MCF 10A (cell line): ENCODE results near the gene TRIM8. TPM values are rescaled to one million over a fixed set of nuclear protein-coding genes. Genes with fewer than 3 reads are reported as not detected.

ENCODE experiments used
- BruUV-seq: library from RNA; stranded (reverse); fragments of 400-500 nt; replicated peaks from 2 replicates; lab custom pipeline; 2021; lab: Mats Ljungman, UMichigan
- CTCF ChIA-PET: fragments of 300-600 bp; sonication (Branson Sonifier 250); formaldehyde crosslinking; extraction: SDS; loops from one replicate; lab custom pipeline; 2021; ENCODE audit warnings: antibody characterized with exemption, inconsistent platforms; lab: Yijun Ruan, JAX
- POLR2A ChIA-PET: fragments of 300-600, 350-650 bp; sonication (Branson Sonifier 250); formaldehyde crosslinking; extraction: SDS; loops from one replicate; lab custom pipeline; 2020; ENCODE audit warnings: antibody characterized with exemption, inconsistent platforms; lab: Yijun Ruan, JAX
- DNase-seq: peaks from one replicate; pipeline ENCODE4 v3.0.0-alpha.2; 2018; ENCODE audit not compliant: unreplicated experiment
- H3K27ac Mint-ChIP-seq: one replicate; pipeline ENCODE4 v1.8.0; 2022; ENCODE audit warnings: mild to moderate bottlenecking, low read depth, mixed read lengths; ENCODE audit not compliant: unreplicated experiment
- H3K27me3 Mint-ChIP-seq: one replicate; pipeline ENCODE4 v1.8.0; 2022; ENCODE audit warnings: mixed read lengths; ENCODE audit not compliant: insufficient read depth, unreplicated experiment
- H3K36me3 Mint-ChIP-seq: one replicate; pipeline ENCODE4 v1.8.0; 2022; ENCODE audit warnings: mild to moderate bottlenecking, moderate library complexity, mixed read lengths; ENCODE audit not compliant: insufficient read depth, unreplicated experiment
- H3K4me1 Mint-ChIP-seq: one replicate; pipeline ENCODE4 v1.8.0; 2022; ENCODE audit warnings: mixed read lengths; ENCODE audit not compliant: insufficient read depth, unreplicated experiment
- H3K4me3 Mint-ChIP-seq: one replicate; pipeline ENCODE4 v1.8.0; 2022; ENCODE audit warnings: mild to moderate bottlenecking, moderate library complexity, mixed read lengths; ENCODE audit not compliant: unreplicated experiment
- H3K9me3 Mint-ChIP-seq: one replicate; pipeline ENCODE4 v1.8.0; 2022; ENCODE audit warnings: mixed read lengths; ENCODE audit not compliant: unreplicated experiment
- intact Hi-C: fragments of 100-400 bp; cut with micrococcal nuclease; formaldehyde crosslinking; loops from 2 replicates; pipeline ENCODE4 v1.14.1; 2022
- total RNA-seq: library from RNA; stranded (reverse); gene quantifications from 2 replicates; pipeline ENCODE4 v1.2.3, GENCODE V29; 2022
- TF ChIP-seq, protein P1 (sequence below): fragments of 200-600 bp; IDR thresholded peaks from one replicate; pipeline ENCODE4 v1.8.0; 2022; ENCODE audit warnings: antibody characterized with exemption, mild to moderate bottlenecking; ENCODE audit not compliant: unreplicated experiment

TRIM8 gene
- total RNA-seq, 1 experiment from 2014 or later = 78.1 TPM

DNA sequence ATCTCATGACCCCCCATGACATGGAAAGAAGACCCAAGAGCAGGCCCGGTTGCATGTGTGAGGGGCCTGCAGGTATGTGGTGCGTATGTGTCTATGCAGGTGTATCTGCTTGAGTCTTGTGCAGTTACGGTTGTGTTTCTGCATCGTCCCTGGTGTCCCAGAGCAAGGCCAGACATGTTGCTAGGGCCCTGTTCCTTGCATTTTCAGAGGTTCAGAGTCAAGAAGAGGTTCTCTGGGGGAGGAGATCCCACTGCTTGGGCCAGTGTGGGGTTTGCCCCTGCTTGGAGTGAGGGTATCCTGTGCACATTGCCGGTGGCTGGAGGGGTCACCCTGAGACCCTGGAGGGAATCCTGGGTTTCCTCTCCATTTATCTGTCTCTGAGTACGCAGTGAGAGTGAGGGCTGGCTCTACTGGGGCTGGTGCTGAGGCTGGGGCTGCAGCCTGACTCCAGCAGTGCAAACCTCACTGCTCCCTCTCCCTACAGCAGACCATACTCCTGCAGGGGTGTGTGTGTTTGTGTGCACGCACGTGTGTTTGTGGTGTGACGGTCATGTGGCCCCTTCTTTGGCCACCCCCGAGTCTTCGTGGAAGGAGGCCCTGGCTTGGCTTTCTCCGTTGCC, 4.1 kb downstream of the TRIM8 start:
- Mint-ChIP-seq H3K36me3 (peaks cover 31% of the 10 kb centered on the region), H3K27ac (peak overlapping the region; percentile 39), H3K4me3 (peak overlapping the region; percentile 90), H3K4me1 (peaks cover 21% of the 10 kb centered on the region), H3K9me3 (no peaks in the 10 kb centered on the region), H3K27me3 (no peaks in the 10 kb centered on the region)
- intact Hi-C loops = no loop called here
- ChIA-PET CTCF (no interaction called here), POLR2A (no interaction called here)
- BruUV-seq = no TSS peak
- TF ChIP-seq, protein P1, sequence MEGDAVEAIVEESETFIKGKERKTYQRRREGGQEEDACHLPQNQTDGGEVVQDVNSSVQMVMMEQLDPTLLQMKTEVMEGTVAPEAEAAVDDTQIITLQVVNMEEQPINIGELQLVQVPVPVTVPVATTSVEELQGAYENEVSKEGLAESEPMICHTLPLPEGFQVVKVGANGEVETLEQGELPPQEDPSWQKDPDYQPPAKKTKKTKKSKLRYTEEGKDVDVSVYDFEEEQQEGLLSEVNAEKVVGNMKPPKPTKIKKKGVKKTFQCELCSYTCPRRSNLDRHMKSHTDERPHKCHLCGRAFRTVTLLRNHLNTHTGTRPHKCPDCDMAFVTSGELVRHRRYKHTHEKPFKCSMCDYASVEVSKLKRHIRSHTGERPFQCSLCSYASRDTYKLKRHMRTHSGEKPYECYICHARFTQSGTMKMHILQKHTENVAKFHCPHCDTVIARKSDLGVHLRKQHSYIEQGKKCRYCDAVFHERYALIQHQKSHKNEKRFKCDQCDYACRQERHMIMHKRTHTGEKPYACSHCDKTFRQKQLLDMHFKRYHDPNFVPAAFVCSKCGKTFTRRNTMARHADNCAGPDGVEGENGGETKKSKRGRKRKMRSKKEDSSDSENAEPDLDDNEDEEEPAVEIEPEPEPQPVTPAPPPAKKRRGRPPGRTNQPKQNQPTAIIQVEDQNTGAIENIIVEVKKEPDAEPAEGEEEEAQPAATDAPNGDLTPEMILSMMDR = no peak
- no peak for DNase-seq

- Mint-ChIP-seq H3K36me3 (peaks cover 34% of the 10 kb centered on the region), H3K27ac (no peak overlapping the region), H3K9me3 (no peaks in the 10 kb centered on the region), H3K4me3 (peak overlapping the region; percentile 90), H3K4me1 (peaks cover 23% of the 10 kb centered on the region), H3K27me3 (no peaks in the 10 kb centered on the region)
- no TSS peak for BruUV-seq
- TF ChIP-seq, protein P1 = no peak
- ChIA-PET POLR2A (no interaction called here), CTCF (no interaction called here)
- intact Hi-C loops = no loop called here
- DNase-seq = no peak
These were observed 4.9 kb downstream of the TRIM8 start for GRCh38 chr10:102648889-102649796.

DNA sequence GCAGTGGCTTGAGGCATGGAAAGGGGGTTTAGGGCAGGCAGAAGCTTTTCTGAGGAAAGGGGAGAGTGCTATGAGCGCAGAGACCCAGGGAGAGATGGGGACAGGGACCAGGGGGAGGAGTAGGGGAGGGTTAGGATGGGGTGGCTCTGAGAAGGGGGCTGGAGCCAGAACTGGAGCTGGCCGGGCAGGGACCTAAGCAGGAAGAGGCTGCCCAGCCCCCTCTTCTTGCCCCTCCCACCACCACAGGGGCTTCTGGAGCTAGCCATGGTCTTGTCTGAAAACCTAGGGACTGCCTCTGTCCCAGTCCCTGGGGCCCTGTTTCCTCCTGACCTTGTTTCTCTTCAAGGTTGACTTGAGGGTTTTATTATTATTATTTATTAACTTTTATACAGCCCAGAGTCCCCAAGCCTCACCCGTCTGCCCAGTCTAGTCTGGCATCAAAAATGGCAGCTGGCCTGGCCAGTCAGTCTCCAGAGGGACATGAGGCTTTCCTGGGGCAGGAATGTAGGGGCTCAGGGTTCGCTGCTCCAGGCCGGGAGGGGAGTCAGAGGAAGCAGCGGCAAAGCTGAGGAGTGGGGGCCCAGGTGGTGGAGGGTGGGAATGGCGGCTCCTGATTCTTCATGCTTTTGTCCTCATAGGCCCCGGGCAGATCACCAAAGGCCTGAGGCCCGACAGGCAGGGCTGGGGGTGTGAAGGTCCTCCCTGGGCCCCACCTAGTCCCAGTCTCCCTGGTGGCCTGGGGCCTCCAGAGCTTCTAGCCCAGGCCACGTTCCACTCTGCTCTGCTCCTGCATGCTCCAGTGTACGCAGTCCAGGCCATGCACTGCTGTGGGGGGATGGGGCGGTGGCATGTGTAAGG, 5.7 kb downstream of the TRIM8 start:
- no peak overlapping the region for H3K27ac Mint-ChIP-seq

More for the DNA sequence above, 5.7 kb downstream of the TRIM8 start:
- no peaks in the 10 kb centered on the region for H3K9me3 Mint-ChIP-seq
- peaks cover 39% of the 10 kb centered on the region for H3K36me3 Mint-ChIP-seq
- H3K4me1 Mint-ChIP-seq = peaks cover 29% of the 10 kb centered on the region
- TF ChIP-seq, protein P1 = no peak
- no peak for DNase-seq
- BruUV-seq = no TSS peak
- intact Hi-C loops = no loop called here
- ChIA-PET CTCF (interaction anchor here (0.6 to 0.9 kb wide), 2 partner anchors 14 to 103 kb away, joined by 3 to 6 read pairs; no protein-coding TSS in a partner anchor), POLR2A (interaction anchor here (0.5 kb wide), 1 partner anchor 1583 kb away, joined by 3 read pairs; no protein-coding TSS in a partner anchor)
- H3K27me3 Mint-ChIP-seq = no peaks in the 10 kb centered on the region
- H3K4me3 Mint-ChIP-seq = no peak overlapping the region
